ENCODE measurements around the gene CHRNG.

- TF ChIP-seq EZH2phosphoT487 (IDR thresholded peaks at IDR 0.05; ENCODE audit: low read depth, severe bottlenecking, unreplicated experiment) (no peak), CTCF (IDR thresholded peaks at IDR 0.05; ENCODE audit: poor library complexity) (no peak)
Observed at GRCh38 chr2:232544674-232545073, 5.2 kb downstream of the CHRNG start.

Data from hepatocyte (in vitro differentiated cells).